AG20443 (cell line): ENCODE measurements around the gene MTCP1.

Experiments
- DNase-seq: peaks from one replicate; pipeline ENCODE4 v3.0.0; 2012; ENCODE audit warnings: low spot score, mixed read lengths

Gene MTCP1

DNA sequence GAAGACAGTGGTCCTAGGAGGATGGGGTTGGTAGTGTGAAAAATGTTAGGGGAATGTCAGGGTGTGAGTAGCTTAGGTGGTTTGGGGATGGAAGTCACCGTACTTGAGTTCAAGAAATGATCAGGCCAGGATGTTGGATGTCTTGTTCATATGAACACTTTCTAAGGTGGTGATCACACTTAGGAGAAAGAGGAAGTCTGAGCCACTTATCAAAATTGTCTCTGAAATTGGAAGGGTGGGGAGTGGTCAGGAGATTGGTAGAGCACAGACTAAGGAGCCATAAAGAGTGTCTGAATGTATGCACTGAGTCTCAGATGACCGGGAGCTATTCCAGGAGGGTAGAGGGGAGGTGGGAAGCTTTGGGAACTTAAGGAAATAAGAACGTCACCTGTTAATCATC, 17.3 kb downstream of the MTCP1 start:
- DNase-seq, result no peak

DNA sequence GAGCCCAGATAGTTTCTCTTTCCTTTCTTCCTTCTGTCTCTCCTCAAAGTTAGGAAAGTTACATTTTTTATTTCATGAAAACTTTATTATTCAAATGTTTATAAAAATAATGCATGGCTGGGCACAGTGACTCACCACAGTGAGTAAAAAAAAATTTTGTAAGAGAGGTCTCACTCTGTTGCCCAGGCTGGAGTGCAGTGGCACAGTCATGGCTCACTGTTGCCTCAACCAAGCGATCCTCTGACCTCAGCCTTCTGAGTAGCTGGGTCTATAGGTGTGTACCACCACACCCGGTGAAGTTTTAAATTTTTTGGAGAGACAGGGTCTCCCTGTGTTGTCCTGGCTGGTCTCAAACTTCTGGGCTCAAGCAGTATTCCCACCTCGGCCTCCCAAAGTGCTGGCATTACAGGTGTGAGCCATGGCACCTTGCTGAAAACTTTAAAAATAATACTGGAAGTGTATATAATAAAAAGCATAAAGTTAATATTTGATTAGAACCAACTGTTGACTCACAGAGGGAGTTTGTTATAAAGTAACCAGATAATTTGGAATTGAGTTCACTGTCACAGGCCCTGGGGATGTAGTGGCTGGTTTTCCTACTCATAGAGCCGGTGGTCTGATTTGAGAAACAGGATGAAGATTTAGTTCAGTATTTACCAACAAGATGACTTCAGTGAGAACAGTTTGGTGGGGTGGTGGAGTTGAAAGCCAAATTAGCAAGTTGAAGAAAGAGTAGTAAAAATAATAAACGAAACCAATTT, 18.0 kb downstream of the MTCP1 start:
- DNase-seq, result no peak

DNA sequence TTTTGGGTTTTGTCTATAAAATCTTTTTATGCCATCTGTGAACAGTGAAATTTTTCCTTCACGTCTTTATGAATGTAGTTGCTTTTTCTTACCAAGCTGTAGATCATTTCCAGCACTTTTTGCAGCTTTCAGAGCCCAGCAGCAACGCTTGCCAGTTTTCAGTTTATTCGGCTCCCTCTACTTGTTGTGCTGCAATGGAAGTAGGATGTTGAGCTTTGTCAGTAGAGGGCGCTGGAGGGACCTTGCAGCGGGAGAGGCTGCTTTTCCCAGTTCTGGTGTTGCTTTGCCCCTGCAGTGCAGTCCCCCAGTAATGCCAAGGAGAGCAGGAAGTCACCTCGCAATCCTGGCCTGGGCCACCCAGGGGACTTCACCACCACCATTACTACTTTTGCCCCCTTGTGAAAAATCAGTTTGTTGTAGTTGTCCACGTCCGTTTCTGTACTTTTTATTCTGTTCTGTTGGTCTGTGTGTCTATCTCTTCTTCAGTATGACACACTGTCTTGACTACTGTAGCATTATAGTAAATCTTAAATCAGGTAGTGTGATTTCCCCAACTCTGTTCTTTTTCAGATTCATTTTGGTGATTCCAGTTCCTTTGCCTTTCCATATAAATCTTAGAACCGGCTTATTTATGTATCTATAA, 21.8 kb downstream of the MTCP1 start:
- DNase-seq, result peak; percentile 43

DNA sequence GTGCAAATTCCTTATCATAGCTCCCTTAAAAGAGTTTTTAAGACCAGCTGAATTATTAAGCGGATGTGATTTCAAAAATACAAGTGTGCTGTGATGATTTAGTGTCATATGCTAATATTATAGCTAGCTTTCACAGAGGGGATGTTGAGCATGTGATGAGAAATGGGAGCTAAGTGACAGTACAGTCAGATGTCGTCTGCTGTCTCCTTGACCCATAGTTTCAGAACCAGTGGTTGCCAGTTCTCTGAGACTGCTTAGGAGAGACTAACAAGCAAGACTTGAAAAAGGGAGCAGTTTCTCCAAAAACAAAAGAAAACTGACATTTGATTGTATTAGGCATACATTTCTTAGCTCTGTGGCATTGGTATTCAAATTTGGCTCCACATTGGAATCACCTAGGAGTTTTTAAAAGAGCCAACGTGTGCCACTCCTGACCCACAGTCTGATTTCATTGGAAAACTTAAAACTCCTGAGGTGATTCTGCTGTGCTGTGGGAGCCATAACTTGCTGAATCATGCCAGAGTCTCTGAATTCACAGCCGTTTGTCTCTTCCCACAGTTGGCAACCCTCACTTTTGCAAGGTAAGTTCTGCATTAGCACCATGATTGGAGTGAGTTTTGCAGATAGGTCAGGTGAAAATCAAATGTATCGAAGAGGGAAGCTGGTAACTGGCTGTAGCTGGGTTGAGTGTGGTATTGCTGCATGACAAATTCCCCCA, 24.0 kb downstream of the MTCP1 start:
- DNase-seq, result no peak

DNA sequence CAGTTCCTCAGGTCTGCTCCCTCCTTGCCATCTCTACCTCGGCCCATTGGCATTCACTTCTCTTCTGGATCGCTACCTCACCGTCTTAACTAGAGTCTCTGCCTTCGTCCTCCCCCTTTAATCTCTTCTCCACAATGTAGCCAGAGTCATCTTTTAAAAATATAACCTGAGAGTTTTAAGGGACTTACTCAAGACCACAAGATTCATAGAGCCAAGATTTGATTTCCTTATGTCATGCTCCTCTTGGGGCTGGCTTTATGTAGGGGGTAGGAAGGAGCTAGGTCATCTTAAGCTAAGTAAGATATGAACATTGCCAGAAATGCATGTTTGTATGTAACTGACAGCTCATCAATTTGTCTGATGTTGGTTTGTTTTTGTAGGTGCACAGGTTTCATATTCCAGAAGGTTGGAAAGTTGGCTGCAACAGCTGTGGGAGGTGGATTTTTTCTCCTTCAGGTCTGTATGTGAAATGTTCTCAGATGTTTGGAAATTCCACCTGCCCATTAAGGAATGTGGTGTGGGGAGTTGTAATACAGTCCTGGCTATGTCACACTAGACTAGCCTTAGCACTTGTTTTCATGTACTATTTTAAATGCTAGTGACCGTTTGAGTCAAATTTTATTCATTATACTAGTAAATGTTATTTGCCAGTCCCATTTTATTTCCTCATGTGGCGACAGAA, 24.7 kb downstream of the MTCP1 start:
- no peak for DNase-seq

DNA sequence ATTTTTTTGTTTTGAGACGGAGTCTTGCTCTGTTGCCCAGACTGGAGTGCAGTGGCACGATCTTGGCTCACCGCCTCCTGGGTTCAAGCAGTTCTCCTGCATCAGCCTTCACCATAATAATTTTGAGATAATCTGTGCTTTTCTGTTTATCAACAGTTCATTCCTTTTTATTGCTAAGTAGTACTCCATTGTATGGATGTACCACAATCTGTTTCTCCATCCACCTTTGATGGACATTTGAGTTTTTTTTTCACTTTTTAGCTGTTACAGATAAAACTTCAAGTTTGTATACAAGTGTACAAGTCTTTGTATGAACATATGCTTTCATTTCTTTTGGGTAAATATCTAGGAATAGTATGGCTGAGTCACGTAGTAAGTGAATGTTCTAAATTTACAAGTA, 35.2 kb downstream of the MTCP1 start:
- DNase-seq, result no peak

DNA sequence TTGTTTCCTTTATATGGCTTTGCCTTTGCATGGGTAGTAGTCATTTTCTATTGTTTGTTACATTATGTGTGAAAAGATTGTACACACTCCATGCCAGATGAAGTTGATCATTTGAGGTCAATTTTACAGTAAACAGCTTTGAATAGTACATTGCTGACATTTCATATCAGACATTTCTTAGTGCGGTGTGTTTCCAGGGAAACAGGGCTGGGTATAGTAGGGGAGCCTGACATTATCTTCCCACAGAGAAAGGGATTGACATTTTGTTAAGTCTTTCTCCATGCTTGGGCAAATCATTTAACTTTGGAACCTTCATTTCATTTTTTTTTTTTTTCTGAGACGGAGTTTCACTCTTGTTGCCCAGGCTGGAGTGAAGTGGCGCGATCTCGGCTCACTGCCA, 39.3 kb downstream of the MTCP1 start:
- no peak for DNase-seq

DNA sequence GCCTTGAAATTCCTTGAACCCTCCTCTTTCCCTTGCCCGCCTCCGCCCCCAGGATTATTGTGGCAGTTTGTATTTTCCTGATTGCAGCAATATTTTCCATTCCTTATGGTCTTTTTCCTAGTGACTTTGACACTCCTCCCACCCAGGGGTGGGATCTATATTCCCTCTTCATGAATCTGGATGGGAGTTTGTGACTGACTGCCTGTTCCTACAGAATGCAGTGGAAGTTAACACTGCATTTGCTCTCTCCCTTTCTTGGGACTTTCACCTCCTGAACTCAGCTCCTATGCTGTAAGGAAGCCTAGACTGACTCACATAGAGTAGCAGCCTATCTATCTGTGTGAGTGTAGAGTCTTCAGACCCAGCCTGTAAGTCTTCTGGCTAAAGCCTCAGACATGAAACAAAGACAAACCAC, 42.1 kb downstream of the MTCP1 start:
- no peak for DNase-seq

DNA sequence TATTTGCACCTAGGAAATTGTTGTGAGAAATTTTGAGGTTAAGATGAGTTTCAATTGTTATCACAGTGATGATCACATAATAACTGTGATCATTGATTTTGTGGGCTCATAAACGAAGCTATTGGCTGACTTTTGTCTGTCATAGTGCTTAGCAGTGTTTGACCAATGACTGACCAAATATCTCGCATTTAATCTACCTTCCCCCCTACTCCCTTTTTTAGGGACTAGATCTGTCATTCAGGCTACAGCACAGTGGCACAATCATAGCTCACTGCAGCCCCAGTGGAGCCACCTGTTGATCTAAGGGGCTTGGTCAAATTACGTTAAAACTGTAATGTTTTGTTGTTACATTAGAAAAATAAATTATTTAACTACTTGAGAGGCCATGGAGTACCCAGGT, 42.8 kb downstream of the MTCP1 start:
- DNase-seq, result no peak

DNA sequence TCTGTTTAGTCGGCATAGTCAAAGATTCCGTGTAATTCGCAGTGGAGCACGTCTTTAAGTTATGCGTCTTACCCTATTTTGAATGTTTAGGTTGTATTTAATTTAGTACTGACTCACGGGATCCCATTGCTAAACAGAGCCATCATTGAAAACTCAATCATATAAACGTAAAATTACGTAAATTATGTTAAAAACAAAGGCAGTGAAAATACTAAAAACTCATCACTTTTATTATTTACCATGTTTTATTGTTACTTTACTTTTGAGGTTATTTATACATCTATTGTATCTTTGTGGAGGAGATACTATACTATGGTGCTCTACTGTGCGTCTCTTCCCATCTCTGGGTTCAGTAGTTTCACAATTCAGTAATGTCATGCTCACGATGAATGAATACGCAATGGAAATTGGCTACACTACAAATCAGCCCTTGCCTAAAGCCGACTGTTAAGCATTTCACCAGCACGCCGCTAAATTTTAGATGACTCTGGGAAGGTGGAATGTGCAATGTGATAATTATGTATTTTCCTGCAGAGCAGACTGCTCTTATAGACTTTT, 43.3 kb downstream of the MTCP1 start:
- DNase-seq, result peak; percentile 27

DNA sequence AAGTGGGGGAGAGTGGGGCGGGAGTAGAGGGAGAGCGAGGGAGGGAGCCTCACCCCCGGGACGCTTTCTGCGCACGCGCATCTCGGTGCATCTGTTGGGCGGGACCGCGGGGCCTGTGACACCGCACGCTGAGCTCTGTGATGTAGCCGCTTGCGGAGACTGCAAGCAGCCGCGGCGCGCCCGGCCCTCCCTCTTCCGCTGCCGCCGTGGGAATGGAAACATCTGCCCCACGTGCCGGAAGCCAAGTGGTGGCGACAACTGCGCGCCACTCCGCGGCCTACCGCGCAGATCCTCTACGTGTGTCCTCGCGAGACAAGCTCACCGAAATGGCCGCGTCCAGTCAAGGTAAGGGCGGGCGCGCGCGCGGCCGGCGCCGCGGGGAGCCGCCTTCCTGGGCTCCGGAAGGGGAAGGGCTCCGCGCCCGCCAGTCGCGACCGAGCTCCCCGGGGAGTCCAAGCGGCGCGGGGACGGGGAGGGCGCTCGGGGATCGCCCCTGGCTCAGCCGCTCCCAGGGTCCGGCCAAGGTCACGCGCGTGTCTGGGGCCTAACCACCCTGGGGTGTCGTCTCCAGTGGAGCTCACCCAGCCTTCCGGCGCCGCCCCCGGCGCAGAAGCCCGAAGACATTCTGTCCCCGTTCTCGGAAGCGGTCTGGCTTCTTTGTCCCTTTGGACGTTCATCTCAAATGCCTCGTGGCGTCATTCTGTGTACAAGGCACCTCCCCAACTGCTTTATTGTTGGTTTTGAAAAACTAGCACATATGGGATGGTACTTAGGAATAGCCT, 44.0 kb downstream of the MTCP1 start, which contains the start of gene FUNDC2:
Gene FUNDC2, plus strand, starts transcription at position 118 of the 782 bp plus-strand sequence. Its CDS starts 95 bp downstream, at position 213.
- DNase-seq, result peak; percentile 92

DNA sequence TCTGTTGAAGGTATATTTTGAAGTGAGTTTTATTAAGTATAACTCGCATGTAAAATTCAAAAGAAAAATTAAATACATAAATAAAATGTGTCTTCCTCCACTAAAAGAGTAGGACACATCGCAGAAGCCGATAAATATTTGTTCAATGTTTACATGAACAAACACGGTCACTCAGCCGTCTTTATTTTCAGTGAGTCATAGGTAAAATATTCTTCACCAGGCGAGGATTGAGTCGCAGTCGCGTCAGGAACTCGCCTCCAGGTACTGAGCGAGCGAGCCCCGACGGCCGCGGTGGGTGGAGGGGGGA, 44.6 kb downstream of the MTCP1 start:
- DNase-seq, result no peak

DNA sequence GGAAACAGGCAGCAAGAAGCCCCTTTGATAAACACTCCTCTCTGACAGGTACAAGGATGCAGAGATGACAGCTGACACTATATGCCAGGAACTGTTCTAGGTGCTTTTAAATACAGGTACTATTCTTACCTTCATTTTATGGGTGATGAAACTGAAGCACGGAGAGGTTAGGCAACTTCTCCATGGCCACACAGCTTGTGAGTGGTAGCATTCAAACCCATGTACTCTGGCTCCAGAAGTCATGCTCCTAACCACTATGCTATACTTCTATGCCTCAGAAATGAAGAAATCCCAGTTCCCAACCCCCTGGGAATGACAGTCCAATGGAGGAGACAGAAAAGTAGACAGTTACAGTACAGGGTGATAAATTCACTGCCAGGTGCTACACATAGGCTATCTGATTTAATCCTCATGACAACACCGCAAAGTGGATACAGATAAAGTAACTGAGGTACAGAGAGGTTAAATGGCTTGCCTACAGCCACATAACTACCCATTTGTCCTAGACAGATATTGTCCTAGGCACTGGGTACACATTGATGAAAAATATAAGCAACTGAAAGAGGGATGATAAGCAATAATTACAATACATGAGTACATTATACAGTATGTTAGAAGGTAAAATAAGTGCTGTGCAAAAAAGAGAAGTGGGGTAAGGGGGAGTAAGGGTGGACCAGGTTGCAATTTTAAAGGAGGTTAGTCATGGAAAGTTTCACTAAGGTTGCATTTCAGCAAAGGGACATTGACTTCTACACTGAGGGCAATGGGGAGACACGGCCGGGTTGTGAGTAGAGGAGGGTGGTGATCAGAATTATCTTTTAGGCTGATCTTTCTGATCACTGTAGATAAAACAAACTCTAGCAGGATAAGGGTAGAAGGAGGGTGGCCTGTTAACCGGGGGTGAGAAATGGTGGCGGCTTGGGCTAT, 46.8 kb downstream of the MTCP1 start:
- DNase-seq, result no peak

DNA sequence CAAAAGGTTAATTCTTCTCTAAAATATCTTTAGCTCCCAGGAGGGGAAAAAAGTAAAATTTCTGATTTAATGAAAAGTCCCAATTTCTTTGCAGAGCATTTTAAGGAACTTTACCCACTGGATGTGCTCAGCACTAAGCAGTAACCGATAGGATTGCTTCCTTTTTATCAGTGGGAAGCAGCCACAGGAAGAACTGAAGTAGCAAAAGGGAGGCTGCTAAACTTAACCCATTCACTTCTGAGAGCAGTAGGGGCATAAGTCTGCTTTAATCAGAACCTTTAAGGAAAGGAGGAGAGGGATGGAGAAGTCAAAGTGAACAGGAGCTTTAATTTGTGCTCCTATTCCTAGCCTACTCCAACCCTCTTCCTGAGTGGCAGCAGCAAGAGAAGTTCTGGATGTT, 48.4 kb downstream of the MTCP1 start, which contains the start of gene F8:
Gene F8, minus strand, starts transcription at position 139 of the 400 bp plus-strand sequence. CDS start 171 bp downstream, outside the sequence.
- no peak for DNase-seq

DNA sequence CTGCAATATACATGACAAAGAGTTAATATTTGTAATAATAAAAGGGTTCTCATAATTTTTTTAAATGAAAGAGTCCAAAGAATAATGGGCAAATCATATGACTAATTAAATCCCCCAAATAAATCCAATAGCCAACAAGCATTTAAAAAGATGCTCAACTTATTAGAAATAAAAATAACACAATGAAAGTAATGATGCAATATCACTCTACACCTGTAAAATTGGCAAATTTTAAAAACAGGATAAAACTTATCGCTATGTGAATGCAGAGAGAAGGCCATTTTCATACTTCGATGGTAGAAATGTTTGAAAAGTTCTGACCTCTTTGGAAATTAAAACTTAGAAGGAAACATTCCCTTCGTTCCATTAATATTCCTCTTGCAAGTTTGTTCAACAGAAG, 50.3 kb downstream of the MTCP1 start:
- no peak for DNase-seq
